GM18502 (cell line): ENCODE results near the gene PNMA3.
A peak's percentile ranks its signal among the peaks of the same experiment; 100 is the strongest.
"Not testable (repeated sequence)": the region's sequence is repeated elsewhere in the genome, so short reads cannot be mapped to it uniquely, and the experiment has no call there.

Source experiments
- ATAC-seq: cut with Tn5 transposase; IDR thresholded peaks from one replicate; pipeline ENCODE4 v1.9.1; 2021; ENCODE audit warnings: mild to moderate bottlenecking; ENCODE audit not compliant: unreplicated experiment, poor library complexity

The PNMA3 gene, protein sequence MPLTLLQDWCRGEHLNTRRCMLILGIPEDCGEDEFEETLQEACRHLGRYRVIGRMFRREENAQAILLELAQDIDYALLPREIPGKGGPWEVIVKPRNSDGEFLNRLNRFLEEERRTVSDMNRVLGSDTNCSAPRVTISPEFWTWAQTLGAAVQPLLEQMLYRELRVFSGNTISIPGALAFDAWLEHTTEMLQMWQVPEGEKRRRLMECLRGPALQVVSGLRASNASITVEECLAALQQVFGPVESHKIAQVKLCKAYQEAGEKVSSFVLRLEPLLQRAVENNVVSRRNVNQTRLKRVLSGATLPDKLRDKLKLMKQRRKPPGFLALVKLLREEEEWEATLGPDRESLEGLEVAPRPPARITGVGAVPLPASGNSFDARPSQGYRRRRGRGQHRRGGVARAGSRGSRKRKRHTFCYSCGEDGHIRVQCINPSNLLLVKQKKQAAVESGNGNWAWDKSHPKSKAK

DNA sequence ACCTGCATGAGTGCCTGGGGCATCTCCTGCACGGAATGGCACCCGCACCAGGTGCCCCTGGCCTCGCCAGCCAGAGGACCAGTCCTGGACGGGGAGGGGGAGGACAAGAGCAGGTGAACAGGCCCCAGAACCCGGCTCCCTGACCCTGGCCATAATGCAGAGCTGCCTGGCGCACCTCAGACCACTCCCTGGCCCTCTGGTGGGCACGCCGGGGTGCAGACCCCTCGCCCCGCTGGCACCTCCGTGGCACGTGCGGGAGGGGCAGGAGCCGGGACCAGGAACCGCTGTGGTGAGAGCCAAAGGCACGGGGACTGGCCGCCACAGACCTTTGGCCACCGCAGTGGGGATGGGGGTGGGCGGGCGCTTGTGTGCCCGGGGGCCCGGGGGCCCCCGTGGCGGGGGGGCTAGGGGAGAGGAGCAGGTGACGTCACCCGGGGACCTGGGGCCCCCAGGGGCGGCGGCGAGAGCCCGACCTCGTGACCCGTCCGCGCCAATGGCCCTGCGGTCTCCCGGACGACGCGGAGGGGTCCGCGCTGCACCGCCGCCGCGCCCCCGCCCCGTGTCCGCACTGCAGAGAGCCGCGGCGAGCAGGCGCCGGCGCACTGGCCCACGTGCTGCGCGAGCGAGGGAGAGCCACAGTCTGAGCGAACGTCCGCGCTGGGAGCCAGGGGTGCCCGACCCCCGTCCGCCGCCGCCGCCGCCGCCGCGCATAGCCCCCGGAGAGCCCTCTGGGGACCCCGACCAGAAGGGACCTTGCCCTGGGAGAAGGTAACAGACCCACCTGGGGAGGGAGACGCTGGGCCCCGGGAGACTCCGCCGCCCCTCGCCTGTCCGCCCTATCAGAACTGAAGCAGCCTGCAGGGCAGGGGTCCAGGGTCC lies at the start of gene PNMA3:
TSS of gene PNMA3 (plus strand) at position 600 of the 879 bp plus-strand sequence. CDS start 586 bp downstream, outside the sequence.
- no peak for ATAC-seq

DNA sequence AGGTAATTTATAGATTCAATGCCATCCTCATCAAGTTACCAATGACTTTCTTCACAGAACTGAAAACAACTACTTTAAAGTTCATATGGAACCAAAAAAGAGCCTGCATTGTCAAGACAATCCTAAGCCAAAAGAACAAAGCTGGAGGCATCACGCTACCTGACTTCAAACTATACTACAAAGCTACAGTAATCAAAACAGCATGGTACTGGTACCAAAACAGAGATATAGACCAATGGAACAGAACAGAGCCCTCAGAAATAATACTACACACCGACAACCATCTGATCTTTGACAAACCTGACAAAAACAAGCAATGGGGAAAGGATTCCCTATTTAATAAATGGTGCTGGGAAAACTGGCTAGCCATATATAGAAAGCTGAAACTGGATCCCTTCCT lies 39.1 kb upstream of the PNMA3 start:
- ATAC-seq, result not testable (repeated sequence)

DNA sequence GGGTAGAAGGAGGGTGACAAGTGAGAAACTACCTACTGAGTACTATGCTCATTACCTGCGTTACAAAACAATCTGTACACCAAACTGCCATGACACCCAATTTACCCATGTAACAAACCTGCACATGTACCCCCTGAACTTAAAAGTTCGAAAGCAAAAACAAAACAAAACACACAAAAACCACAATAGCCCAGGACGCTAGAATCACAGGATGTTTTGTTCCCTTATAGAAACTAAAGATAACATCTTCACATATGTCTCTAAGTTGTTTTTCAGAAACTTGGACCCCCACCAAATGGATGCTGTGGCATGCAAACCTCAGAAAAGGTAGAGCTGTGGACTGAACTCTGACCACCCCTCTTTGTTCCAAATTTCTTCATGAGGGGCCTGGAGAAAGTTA lies 37.1 kb upstream of the PNMA3 start:
- ATAC-seq, result no peak

DNA sequence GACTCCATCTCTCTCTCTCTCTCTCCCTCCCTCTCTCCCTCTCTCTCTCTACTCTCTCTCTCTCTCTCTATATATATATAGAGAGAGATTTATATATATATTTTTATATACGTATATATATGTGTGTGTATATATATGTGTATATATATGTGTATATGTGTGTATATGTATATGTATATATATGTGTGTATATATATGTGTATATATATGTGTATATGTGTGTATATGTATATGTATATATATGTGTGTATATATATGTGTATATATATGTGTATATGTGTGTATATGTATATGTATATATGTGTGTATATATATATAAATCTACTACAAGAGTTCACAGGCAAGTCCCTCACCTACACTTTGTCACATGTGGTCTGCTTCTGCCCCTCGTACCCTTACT lies 29.8 kb upstream of the PNMA3 start:
- not testable (repeated sequence) for ATAC-seq

DNA sequence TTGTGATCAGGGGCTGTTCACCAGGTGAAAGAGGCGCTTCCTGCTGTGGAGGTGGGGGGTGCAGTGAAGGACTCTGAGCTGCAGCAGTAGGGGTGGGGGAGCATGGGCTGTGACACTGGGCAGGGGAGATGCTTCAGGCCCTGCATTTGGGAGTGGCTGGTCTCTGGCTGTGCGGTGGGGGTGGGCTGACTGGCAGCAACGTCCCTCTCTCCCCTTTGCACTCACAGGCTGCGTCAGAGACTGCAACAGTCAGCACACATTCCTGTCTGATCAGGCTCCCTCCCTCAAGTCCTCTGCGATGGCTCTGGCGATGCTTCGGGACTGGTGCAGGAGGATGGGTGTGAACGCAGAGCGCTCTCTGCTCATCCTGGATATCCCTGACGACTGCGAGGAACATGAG lies 27.8 kb upstream of the PNMA3 start:
- ATAC-seq, result not testable (repeated sequence)

DNA sequence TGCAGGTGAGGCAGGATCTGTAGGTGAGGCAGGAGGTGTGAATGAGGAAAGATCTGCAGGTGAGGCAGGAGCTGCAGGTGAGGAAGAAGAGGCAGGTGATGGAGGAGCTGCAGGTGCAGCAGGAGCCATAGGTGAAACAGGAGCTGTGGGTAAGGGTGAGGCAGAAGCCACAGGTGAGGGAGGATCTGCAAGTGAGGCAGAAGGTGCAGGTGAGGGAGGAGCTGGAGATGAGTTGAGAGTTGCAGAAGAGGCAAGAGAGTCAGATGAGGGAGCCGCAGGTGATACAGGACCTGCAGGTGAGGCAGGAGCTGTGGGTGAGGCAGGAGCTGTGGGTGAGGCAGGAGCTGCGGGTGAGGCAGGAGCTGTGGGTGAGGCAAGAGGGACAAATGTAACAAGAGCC lies 27.1 kb upstream of the PNMA3 start:
- no peak for ATAC-seq

DNA sequence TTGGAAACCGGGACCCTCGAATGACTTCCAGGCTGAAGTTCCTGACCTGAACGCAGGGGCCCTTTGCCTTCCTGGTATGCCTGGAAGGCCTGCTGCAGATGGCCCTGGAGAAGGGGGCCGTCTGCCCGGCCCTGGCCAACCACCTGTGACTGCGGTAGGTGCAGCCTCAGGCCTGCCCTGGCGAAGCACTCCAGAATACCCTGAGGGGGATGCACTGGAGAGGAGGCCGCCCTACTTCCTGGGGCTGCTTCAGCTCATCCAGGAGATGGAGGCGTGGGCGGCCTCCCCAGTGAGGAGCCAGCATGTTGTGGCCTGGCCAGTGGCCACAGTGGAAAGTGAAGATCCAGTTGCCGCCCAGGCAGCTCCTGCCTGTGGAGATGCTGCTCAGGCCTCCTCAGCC lies 26.4 kb upstream of the PNMA3 start:
- no peak for ATAC-seq

DNA sequence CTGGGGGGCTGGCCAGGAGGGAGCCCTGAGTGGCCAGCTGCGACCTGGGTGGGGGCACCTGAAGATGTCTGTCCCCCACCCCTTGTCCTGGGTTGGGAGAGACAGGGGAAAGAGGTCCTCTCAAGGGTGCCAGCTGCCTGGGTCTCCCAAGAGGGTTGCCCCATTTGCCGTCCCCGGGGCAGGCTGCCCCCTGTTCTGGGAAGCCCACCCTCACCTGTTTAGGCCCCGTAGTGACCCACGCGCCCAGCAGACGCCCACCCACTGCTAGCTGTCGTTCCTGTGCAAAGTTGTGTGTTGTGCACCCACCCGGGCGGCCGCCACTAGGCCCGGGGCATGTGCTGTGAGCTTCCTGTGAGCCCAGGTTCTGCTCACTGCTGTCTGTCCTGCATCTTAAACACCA lies 25.5 kb upstream of the PNMA3 start:
- ATAC-seq, result no peak

DNA sequence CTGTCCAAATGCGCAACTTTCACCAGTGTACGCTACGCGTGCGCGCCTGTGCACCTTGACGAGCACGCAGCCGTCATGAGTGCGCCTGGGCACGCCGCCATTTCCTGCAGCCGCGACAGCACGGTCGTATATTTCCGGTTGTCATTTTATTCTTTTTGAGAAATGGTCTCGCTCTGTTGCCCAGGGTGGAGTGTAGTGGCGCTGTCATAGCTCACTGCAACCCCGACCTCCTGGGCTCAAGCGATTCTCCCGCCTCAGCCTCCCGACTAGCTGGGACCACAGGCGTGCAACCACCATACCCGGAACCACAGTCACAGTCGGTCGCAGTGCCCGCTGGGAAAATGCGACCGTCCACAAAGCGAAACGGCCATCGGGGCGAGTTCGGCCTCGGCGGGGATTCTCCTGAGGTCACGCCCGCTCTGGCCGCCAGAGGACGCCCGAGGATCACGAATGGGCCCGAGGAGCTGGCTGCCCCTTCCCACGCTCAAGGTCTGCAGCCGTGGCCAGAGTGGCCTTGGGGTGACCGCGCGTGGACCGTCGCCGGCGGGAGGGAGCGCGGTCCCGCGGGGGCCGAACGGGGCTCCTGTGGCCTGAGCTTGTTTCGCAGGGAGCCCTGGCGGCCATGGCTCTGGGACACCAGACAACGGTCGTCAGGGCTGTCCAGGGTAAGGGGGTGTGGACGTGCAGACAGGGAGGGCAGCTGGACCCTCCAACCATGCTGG lies 23.7 kb upstream of the PNMA3 start:
- ATAC-seq, result peak; percentile 75

DNA sequence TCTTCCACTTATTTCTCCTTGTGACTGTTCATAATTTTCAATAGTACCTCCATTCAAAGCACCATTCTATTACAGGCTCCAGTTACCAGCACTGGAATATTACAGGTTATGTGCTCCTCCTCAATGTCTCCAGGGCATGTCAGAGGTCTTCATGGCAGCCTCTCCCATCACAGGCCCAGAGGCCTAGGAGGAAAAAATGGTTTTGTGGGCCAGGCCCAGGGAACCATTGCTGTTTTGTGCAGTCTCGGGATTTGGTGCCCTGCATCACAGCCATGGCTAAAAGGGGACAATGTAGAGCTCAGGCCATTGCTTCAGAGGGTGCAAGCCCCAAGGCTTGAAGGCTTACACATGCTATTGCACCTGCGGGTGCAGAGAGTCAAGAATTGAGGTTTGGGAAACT lies 7.2 kb upstream of the PNMA3 start:
- no peak for ATAC-seq

DNA sequence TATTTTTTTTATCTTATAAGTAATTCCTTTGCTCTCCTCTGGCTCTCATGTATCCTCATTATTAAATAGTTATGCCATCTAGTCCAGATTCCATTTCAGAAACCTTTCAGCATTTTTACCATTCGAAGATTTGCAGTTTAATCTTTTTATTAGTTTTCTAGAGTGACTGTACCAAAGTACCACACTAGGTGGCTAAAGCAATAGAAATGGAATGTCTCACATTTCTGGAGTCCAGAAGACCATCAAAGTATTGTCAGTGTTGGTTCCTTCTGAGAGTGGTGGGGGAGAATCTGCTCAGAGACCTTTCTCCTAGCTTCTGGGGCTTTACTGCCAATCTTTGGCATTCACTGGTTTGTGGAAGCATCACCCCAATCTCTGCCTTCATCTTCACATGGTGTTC lies 3.7 kb upstream of the PNMA3 start:
- no peak for ATAC-seq

DNA sequence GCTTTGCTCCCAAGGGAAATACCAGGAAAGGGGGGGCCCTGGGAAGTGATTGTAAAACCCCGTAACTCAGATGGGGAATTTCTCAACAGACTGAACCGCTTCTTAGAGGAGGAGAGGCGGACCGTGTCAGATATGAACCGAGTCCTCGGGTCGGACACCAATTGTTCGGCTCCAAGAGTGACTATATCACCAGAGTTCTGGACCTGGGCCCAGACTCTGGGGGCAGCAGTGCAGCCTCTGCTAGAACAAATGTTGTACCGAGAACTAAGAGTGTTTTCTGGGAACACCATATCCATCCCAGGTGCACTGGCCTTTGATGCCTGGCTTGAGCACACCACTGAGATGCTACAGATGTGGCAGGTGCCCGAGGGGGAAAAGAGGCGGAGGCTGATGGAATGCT lies 1.0 kb downstream of the PNMA3 start:
- no peak for ATAC-seq

DNA sequence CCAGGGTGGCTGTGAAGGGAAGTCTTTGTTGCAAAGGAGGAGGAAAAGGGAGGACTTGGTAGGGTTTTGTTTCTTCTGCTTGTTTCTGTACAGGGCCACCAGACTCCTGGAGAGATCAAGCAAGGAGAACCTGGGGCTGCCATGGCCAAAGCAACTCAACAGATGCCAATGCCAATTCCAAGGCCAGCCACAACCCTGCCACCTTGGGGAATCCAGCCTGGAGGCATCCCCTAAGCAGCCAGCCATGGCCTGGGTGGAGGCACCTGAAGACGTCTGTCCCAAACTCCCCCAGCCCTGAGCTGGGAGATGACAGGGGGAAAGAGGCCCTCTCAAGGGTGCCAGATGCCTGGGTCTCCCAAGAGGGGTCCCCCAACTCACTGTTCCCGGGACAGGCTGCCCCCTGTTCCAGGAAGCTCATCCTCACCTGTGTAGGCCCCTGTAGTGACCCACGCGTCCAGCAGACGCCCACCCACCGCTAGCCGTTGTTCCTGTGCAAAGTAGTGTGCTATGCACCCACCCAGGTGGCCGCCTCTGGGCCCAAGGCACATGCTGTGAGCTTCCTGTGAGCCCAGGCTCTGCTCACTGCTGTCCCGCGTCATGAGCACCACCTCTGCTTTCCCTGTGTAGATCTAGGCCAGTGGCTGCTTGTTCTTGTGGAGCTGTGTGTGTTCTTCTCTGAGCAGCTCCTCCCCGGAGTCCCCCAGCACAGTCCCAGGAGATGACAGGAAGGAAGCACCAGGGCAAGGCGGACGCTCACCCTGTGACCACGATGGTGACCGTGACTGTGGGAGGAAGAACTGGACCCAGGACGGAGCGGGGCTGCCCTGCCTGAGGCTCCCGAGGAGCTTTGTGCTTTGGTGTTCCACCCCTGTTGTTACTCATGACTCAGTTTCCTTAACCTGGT lies 3.2 kb downstream of the PNMA3 start:
- no peak for ATAC-seq

DNA sequence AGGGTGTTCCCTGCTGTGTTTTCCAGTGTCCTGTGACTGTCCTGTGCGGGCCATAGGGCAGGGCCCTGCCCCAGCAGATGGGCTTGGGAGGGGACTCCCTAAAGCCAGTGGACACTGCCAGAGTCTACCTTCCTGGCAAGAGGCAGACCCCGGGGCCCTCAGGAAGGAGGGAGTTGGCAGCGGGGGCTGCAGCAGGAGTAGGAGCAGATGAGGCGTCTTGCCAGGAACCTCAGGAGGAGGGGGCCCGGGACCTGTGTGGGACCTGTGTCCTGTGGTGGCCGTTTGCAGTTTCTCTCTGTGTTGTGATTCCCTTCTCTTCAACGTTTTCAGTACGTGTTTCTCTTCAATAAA lies 3.8 kb downstream of the PNMA3 start:
- no peak for ATAC-seq

DNA sequence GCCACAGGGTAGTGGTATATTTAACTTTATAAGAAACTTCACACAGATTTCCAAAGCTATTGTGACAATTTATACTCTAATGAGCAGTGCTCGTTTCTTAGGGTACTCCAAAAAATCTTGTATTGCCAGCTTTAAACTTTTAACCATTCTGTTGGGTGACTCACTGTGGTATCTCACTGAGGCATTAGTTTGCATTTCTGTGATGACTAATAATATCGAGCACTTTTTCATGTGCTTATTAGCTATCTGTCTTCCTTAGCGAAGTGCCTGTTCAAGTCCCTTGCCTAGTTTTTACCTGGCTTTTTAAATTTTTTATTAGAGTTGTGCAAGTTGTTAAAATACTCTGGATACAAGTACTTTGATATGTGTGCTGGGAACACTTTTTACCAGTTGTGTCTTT lies 5.5 kb downstream of the PNMA3 start:
- no peak for ATAC-seq

DNA sequence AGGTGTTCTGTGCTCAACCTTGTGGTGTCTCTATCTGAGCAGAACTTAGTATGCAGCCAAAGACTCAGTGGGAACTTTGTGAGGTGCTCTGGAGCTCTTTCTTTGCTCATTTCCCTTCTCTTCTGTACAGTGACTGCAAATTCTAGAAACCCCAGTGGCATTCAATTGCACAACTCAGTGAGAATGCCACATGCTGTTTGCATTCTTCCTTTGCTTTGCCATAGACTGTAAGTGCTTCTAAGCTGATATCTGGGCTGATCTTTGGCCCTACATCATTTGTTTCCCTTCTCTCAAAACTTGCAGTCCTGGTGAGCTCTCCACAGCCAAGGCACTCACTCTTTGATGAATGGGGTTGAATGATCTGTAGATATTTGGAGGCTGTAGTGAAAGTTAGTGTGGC lies 7.0 kb downstream of the PNMA3 start:
- no peak for ATAC-seq

DNA sequence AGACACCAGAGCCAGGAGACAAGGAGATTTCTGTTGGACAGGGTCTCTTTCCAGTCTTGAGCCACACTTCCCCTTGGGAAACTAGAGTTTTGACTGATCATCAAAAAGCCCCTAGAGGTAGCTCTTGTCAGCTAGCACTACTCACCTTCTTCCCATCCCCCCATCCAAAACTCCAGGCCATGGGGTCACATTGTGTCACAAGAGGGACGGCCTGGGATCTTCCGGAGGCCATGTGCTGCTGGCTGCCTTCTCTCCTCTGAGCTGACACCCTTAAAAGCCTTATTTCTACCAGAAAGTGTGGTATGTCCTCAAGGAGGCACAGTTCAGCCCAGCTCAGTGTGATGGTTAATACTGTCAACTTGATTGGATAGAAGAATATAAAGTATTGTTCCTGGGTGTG lies 7.8 kb downstream of the PNMA3 start:
- no peak for ATAC-seq

DNA sequence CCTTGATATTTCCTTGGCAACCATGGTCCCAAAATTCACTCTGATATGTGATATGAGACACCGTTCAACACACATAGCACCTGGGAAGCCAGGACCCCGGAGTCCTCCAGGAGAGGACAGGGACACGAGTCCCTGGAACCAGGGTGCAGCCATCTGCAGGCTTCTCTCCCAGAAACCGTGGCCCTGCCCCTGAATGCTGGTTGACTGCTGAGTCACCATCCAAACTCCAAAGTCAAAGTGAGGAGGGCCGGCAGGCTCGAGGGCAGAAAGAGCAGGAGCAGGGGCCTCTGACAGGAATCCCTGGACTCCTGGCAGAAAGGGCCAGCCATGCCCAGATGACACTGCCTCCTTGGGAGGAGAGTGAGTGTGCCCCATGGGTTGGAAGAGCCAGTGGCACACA lies 9.1 kb downstream of the PNMA3 start:
- ATAC-seq, result no peak

DNA sequence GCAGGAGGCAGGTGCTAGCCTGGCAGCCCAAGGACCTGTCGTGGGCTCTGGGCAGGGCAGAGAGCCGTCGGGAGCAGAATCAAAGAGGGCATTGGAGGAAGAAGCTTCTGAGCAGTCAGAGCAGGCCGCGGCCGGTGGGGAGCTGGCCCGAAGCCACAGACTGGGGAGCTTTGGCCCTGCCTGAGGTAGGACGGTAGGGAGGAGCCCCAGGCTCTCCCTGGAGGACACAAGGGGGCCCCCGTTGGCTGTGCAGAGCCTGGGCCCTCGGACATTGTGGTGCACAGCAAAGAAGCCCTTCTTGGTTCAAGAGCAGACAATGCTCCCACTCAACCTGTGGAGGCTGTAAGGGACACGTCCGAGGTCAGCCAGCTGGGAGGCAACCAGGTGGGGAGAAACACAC lies 10.1 kb downstream of the PNMA3 start:
- ATAC-seq, result not testable (repeated sequence)
